ENCODE data around the gene KLK3.

GRCh38 chr19:50819636-50820035, 35.1 kb upstream of the KLK3 start:
- TF ChIP-seq TEAD4 (IDR thresholded peaks at IDR 0.05) (no peak), TAF1 (IDR thresholded peaks at IDR 0.05; ENCODE audit: low read depth) (no peak), EP300 (IDR thresholded peaks at IDR 0.05; ENCODE audit: borderline replicate concordance) (no peak), CREB1 (IDR thresholded peaks at IDR 0.05; ENCODE audit: low read depth) (no peak), MAX (IDR thresholded peaks at IDR 0.05) (no peak), REST (IDR thresholded peaks at IDR 0.05; ENCODE audit: low read depth) (no peak), FOXM1 (IDR thresholded peaks at IDR 0.05; ENCODE audit: borderline replicate concordance, low read depth) (no peak)

All from Ishikawa (cell line).